Prostate gland (tissue), 2 donors: ENCODE results near the gene ADGRG6.

Source experiments
- CTCF ChIP-seq, 4 experiments: fragments of 200-600 bp in 2 of 4; fragments of 450-650 bp in 2 of 4; sonication (generic) in 2 of 4; IDR thresholded peaks; 1 replicate in 3 of 4; 2 replicates in 1 of 4; pipeline ENCODE4 v1.5.1; 2016 to 2019; ENCODE audit warnings: antibody characterized with exemption in 4 of 4, mild to moderate bottlenecking in 2 of 4, moderate library complexity in 2 of 4
- POLR2A ChIP-seq: fragments of 450-650 bp; IDR thresholded peaks from one replicate; pipeline ENCODE4 v1.6.1; 2016; ENCODE audit warnings: antibody characterized with exemption, mild to moderate bottlenecking
- POLR2AphosphoS5 ChIP-seq: sonication (generic); formaldehyde crosslinking; IDR thresholded peaks from one replicate; pipeline ENCODE4 v1.6.1; 2017; ENCODE audit warnings: antibody characterized with exemption

DNA sequence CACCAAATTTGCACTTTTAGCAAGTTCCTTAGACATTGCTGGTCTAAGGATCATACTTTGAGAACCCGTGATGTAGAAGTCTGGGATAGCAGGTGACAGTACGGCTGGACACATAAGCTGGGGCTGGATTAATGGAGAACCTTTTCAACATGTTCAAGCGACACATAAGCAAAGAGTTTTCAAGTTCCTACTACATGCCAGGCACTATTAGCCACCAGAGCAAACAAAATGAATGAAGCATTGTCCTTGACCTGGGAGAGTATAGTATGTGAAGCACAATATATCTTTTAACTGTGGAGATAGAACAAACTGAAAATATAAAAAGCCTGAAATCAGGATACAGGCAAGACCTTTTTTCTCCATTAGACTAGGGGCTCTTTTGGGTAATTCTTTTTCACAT is 102.9 kb downstream of the ADGRG6 start:
- no peak for TF ChIP-seq CTCF (IDR thresholded peaks at IDR 0.05)
- TF ChIP-seq POLR2AphosphoS5, result no peak
- no peak for TF ChIP-seq POLR2A
